A673 (cell line): ENCODE results near the gene FAM13A. TPM values are rescaled to one million over a fixed set of nuclear protein-coding genes. Genes with fewer than 3 reads are reported as not detected.

Source experiments
- BruUV-seq: library from RNA; stranded (reverse); fragments of 400-500 nt; replicated peaks from 2 replicates; lab custom pipeline; 2021; lab: Mats Ljungman, UMichigan
- CTCF ChIA-PET: fragments of 300-600 bp; sonication (Branson Sonifier 250); formaldehyde crosslinking; loops from one replicate; lab custom pipeline; 2022; ENCODE audit warnings: antibody characterized with exemption; lab: Charles Lee
- POLR2A ChIA-PET: fragments of 300-600 bp; sonication (Branson Sonifier 250); formaldehyde crosslinking; loops from one replicate; lab custom pipeline; 2022; ENCODE audit warnings: antibody characterized with exemption; ENCODE audit not compliant: low non-redundant PET; lab: Charles Lee
- DNase-seq: peaks from one replicate; pipeline ENCODE4 v3.0.0-alpha.2; 2015; ENCODE audit warnings: low spot score
- H3K27ac ChIP-seq: fragments of 200-600 bp; sonication (generic); 2 replicates; pipeline ENCODE4 v1.5.1; 2016; ENCODE audit warnings: mixed run types, low read depth, mild to moderate bottlenecking, mixed read lengths, antibody characterized with exemption, low read length; ENCODE audit not compliant: poor library complexity, severe bottlenecking
- H3K27me3 ChIP-seq: fragments of 200-600 bp; sonication (generic); replicated peaks from 2 replicates; pipeline ENCODE4 v1.6.1; 2017; ENCODE audit warnings: mixed run types, low read depth, mild to moderate bottlenecking, mixed read lengths, antibody characterized with exemption, low read length; ENCODE audit not compliant: insufficient read depth, poor library complexity
- H3K36me3 ChIP-seq: fragments of 200-600 bp; sonication (generic); 2 replicates; pipeline ENCODE4 v1.6.1; 2016; ENCODE audit warnings: mixed run types, mild to moderate bottlenecking, mixed read lengths, antibody characterized with exemption, low read length; ENCODE audit not compliant: insufficient read depth, poor library complexity, severe bottlenecking
- H3K4me1 ChIP-seq: fragments of 200-600 bp; sonication (generic); 2 replicates; pipeline ENCODE4 v1.6.1; 2017; ENCODE audit warnings: mixed run types, mild to moderate bottlenecking, mixed read lengths, antibody characterized with exemption, low read length; ENCODE audit not compliant: insufficient read depth, poor library complexity, severe bottlenecking
- H3K4me3 ChIP-seq: fragments of 200-600 bp; sonication (generic); 2 replicates; pipeline ENCODE4 v1.5.1; 2016; ENCODE audit warnings: low read depth, mixed run types, mild to moderate bottlenecking, mixed read lengths, low read length; ENCODE audit not compliant: poor library complexity, severe bottlenecking
- H3K9me3 ChIP-seq: fragments of 200-600 bp; sonication (generic); 2 replicates; pipeline ENCODE4 v1.6.1; 2016; ENCODE audit warnings: mixed run types, low read depth, mild to moderate bottlenecking, mixed read lengths, antibody characterized with exemption, low read length; ENCODE audit not compliant: poor library complexity, severe bottlenecking
- EZH2 ChIP-seq: fragments of 200-600 bp; sonication (generic); IDR thresholded peaks from 2 replicates; pipeline ENCODE4 v1.6.1; 2017; ENCODE audit warnings: borderline replicate concordance, low read depth, mild to moderate bottlenecking, mixed read lengths, antibody characterized with exemption, low read length; ENCODE audit not compliant: poor library complexity, severe bottlenecking
- intact Hi-C: fragments of 100-400 bp; cut with micrococcal nuclease; formaldehyde crosslinking; loops from one replicate; pipeline ENCODE4 v1.10.0; 2022; ENCODE audit not compliant: unreplicated experiment
- total RNA-seq: library from RNA; stranded (reverse); gene quantifications from 2 replicates; pipeline ENCODE4 v1.2.3, GENCODE V29; 2021
- TF ChIP-seq, protein P1 (sequence below): fragments of 300-800, 200-600 bp; sonication (generic); conservative IDR thresholded peaks from 2 replicates; pipeline ENCODE4 v1.5.1; 2017; ENCODE audit warnings: low read depth, mild to moderate bottlenecking, antibody characterized with exemption, low read length, moderate library complexity, mixed read lengths

FAM13A gene
- total RNA-seq, 1 experiment from 2014 or later, result 15.5 TPM

DNA sequence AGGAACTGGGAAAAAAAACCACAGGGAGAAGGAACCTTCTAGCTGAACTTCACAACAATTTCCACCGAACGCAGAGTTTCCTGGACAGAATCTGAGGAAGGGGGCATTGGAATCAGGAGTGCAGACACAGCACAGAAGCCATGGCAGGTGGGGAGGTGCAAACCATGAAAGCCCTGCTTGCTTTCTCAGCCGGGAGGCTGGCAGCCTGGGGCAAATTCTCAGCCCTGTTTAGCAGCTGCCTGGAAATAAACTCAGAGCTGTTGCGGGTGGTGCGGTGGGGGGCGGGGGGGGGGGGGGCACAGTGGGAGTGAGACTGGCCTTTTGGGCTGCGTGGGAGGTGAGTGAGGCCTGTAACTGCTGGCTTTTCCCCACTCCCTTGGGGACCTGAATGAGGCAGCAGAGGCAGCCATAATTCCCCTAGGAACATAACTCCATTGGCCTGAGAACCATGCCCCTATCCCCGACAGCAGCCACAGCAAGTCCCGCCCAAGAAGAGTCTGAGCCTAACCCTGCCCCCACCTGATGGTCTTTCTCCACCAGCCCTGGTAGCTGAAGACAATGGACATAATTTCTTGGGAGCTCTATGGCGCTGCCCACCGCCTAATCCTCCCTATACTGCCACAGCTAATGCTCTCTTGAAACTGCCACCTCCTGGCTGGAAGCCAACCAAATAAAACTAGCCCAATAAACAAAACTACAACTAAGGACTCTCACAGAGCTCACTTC is 176.3 kb downstream of the FAM13A start:
- DNase-seq, result peak; percentile 21
- Histone ChIP-seq H3K9me3 (no peaks in the 10 kb centered on the region), H3K27me3 (no peaks in the 10 kb centered on the region), H3K4me3 (no peak overlapping the region), H3K36me3 (no peaks in the 10 kb centered on the region), H3K27ac (no peak overlapping the region), H3K4me1 (no peaks in the 10 kb centered on the region)
- intact Hi-C loops, result no loop called here
- ChIA-PET POLR2A (no interaction called here), CTCF (no interaction called here)
- no peak for TF ChIP-seq EZH2
- TF ChIP-seq, protein P1, sequence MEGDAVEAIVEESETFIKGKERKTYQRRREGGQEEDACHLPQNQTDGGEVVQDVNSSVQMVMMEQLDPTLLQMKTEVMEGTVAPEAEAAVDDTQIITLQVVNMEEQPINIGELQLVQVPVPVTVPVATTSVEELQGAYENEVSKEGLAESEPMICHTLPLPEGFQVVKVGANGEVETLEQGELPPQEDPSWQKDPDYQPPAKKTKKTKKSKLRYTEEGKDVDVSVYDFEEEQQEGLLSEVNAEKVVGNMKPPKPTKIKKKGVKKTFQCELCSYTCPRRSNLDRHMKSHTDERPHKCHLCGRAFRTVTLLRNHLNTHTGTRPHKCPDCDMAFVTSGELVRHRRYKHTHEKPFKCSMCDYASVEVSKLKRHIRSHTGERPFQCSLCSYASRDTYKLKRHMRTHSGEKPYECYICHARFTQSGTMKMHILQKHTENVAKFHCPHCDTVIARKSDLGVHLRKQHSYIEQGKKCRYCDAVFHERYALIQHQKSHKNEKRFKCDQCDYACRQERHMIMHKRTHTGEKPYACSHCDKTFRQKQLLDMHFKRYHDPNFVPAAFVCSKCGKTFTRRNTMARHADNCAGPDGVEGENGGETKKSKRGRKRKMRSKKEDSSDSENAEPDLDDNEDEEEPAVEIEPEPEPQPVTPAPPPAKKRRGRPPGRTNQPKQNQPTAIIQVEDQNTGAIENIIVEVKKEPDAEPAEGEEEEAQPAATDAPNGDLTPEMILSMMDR, result no peak
- no TSS peak for BruUV-seq

DNA sequence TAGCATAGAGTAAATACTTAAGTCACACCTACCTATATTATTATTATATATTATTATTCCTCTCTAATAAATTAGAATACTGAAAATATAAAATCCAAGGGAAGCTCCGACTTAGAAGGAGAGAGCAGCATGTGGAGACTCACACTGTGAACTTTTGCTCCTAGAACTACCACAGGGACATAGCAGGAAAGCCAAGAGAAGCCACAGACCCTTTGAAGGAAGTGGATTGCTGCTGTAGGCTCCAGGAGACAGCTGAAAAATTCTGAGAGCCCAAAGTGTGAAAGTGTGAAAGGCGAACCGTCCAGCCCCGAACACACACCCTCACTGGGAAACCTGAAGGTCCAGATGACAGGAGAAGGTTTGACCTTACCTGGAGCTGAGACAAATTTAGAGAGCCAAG is 177.0 kb downstream of the FAM13A start:
- no TSS peak for BruUV-seq
- no peak for DNase-seq
- no peaks in the 10 kb centered on the region for H3K4me1 ChIP-seq
- TF ChIP-seq, protein P1, result no peak
- no peak for TF ChIP-seq EZH2
- H3K27ac ChIP-seq, result no peak overlapping the region
- H3K27me3 ChIP-seq, result no peaks in the 10 kb centered on the region
- POLR2A ChIA-PET, result no interaction called here
- H3K4me3 ChIP-seq, result no peak overlapping the region
- intact Hi-C loops, result no loop called here
- no peaks in the 10 kb centered on the region for H3K9me3 ChIP-seq
- CTCF ChIA-PET, result no interaction called here
- no peaks in the 10 kb centered on the region for H3K36me3 ChIP-seq

DNA sequence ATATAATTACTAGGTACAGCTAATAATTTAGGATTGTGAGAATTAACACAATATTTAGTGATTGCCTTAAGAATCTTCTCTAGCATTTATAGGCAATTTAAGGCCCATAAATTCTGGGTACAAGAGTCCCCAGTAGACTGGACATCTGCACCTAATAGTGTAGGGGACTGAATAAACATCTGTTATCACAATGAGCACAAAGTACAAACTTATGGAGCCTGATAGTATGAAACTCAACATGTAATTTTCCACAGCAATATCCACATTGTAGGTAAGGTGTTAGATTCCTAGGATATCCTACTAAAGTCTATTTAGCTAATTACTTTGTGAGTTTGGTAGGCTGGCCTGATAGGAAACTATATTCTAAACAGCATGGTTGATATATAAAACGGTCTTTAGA is 178.3 kb downstream of the FAM13A start:
- no peaks in the 10 kb centered on the region for H3K4me1 ChIP-seq
- H3K4me3 ChIP-seq, result no peak overlapping the region
- intact Hi-C loops, result no loop called here
- H3K9me3 ChIP-seq, result no peaks in the 10 kb centered on the region
- no peaks in the 10 kb centered on the region for H3K27me3 ChIP-seq
- BruUV-seq, result no TSS peak
- no peak for DNase-seq
- TF ChIP-seq, protein P1, result no peak
- no peak for TF ChIP-seq EZH2
- H3K36me3 ChIP-seq, result no peaks in the 10 kb centered on the region
- CTCF ChIA-PET, result no interaction called here
- POLR2A ChIA-PET, result no interaction called here
- H3K27ac ChIP-seq, result no peak overlapping the region
